ENCODE data around the gene BRF1. TPM values are rescaled to one million over a fixed set of nuclear protein-coding genes. Genes with fewer than 3 reads are reported as not detected.

The BRF1 gene
- total and polyA plus RNA-seq, 2 donors (not counting 1 experiment from before 2014, with no cell fraction given) = 7.4 to 33.4 TPM

DNA sequence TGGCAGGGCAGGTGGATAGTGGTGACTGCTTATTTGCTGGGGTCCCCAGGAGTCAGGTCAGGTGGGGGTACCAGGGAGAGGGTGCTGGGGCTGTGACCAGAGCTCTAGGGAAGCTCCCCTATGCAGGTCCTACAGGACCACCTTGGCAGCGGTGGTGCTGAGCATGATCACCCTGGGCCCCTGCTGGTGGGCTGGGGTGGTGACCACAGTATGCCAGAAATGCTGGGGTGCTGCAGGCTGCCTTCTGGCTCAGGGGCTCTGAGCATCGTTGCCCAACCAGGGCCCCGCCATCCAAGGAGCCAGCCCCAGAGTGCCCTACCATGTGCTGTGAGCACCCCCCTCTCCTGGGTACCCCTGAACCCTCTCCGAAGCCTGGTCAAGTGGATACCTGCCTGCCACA, 102.2 kb downstream of the BRF1 start:
- Histone ChIP-seq H3K9ac (ENCODE audit: insufficient read depth, low read length) (no peak overlapping the region), H3K36me3 (ENCODE audit: control insufficient read depth, insufficient read depth, low read length) (no peaks in the 10 kb centered on the region), H3K9me3 (ENCODE audit: control insufficient read depth, insufficient read depth, low read depth, low read length) (no peaks in the 10 kb centered on the region), H3K79me2 (ENCODE audit: control insufficient read depth, insufficient read depth, low read length) (no peaks in the 10 kb centered on the region), H3K4me1 (ENCODE audit: control insufficient read depth, extremely low read depth, insufficient read depth, low read length) (peaks cover 2% of the 10 kb centered on the region), H2AFZ (ENCODE audit: low read length) (no peak overlapping the region), H3K4me2 (ENCODE audit: extremely low read depth, insufficient read depth, low read length) (no peak overlapping the region), H3K27ac (ENCODE audit: insufficient read depth, low read length) (no peak overlapping the region), H3K4me3 (replicated peaks in 1 of 4; ENCODE audit: control extremely low read depth in 1 of 4, insufficient read depth in 1 of 4, low read depth in 3 of 4, low read length in 4 of 4) (no peak overlapping the region), H4K20me1 (ENCODE audit: control insufficient read depth, extremely low read depth, insufficient read depth, low read length) (no peaks in the 10 kb centered on the region), H3K27me3 (ENCODE audit: control insufficient read depth, insufficient read depth, low read length) (peaks cover 14% of the 10 kb centered on the region)
- TF ChIP-seq, protein P1, sequence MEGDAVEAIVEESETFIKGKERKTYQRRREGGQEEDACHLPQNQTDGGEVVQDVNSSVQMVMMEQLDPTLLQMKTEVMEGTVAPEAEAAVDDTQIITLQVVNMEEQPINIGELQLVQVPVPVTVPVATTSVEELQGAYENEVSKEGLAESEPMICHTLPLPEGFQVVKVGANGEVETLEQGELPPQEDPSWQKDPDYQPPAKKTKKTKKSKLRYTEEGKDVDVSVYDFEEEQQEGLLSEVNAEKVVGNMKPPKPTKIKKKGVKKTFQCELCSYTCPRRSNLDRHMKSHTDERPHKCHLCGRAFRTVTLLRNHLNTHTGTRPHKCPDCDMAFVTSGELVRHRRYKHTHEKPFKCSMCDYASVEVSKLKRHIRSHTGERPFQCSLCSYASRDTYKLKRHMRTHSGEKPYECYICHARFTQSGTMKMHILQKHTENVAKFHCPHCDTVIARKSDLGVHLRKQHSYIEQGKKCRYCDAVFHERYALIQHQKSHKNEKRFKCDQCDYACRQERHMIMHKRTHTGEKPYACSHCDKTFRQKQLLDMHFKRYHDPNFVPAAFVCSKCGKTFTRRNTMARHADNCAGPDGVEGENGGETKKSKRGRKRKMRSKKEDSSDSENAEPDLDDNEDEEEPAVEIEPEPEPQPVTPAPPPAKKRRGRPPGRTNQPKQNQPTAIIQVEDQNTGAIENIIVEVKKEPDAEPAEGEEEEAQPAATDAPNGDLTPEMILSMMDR (conservative IDR thresholded peaks at IDR 0.05 in 1 of 2, IDR thresholded peaks at IDR 0.05 in 1 of 2; ENCODE audit: low read depth in 1 of 2, low read length in 2 of 2) = no peak
- TF ChIP-seq EZH2 (IDR thresholded peaks at IDR 0.05; ENCODE audit: low read length, missing control alignments) = no peak
- no peak for DNase-seq (ENCODE audit: low read depth in 2 of 2)

DNA sequence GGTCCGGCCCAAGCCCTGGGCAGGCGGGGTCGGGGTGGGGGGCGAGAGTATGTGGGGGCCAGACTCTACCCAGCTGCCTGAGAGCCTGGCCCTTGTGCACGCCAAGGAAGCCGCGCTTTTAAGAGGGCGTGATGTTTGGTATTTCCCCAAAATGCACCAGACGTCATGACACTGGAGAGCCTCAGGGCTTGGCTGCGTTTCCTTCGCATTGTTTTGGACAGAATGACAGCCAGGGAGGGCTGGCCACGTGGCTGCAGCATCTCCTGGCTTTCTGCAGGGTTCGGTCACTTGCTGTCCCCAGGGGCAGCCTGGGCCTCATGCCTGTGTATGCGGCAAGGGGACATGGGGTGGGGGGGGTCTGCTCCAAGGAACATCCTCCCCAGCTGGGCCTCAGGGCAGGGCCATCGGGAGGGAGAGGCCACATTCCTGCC, 103.6 kb downstream of the BRF1 start:
- no peaks in the 10 kb centered on the region for H3K4me1 ChIP-seq (ENCODE audit: control insufficient read depth, extremely low read depth, insufficient read depth, low read length)
- peak; percentile 17 to 25 for DNase-seq (ENCODE audit: low read depth in 2 of 2)
- TF ChIP-seq EZH2 (IDR thresholded peaks at IDR 0.05; ENCODE audit: low read length, missing control alignments) = peak; percentile 36
- TF ChIP-seq, protein P1 (conservative IDR thresholded peaks at IDR 0.05 in 1 of 2, IDR thresholded peaks at IDR 0.05 in 1 of 2; ENCODE audit: low read depth in 1 of 2, low read length in 2 of 2) = no peak

DNA sequence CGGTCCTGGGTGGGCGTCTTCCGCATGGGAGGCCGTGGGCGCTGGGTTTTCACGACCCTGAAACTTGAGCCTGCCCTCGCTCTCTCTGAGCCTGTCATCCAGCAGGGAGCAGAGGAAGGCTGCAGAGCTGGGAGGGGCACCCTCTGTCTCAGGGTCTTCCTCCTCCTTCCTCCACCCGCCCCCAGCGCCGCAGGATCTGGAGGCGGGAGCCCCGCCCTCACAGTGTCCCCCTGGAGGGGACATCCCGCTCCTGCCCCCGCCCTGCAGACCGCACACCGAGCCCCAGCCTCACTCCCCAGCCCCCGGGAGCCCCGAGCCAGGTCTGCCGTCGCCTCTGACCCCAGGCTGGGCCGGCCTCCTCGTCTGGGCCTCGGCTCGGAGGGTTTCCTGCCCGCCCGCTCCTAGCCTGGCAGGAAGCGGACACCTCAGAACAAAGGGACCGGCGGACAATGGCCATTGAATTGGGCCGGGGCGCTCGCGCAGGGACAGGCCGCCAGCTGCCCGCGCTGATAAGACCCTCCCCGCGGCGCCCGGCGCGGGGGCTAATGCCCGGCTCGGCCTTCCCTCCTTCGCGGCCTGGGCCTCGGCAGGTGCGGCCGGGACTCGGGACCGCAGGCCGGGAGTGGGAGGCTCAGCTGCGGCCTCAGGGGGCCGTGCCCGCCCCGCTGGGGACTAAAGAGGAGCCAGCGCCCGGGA, 104.4 kb downstream of the BRF1 start:
- DNase-seq (ENCODE audit: low read depth in 2 of 2) = no peak
- Histone ChIP-seq H3K4me3 (replicated peaks in 1 of 4; ENCODE audit: control extremely low read depth in 1 of 4, insufficient read depth in 1 of 4, low read depth in 3 of 4, low read length in 4 of 4) (no peak overlapping the region), H3K79me2 (ENCODE audit: control insufficient read depth, insufficient read depth, low read length) (no peaks in the 10 kb centered on the region), H3K4me2 (ENCODE audit: extremely low read depth, insufficient read depth, low read length) (no peak overlapping the region), H3K27ac (ENCODE audit: insufficient read depth, low read length) (no peak overlapping the region), H3K4me1 (ENCODE audit: control insufficient read depth, extremely low read depth, insufficient read depth, low read length) (no peaks in the 10 kb centered on the region), H3K36me3 (ENCODE audit: control insufficient read depth, insufficient read depth, low read length) (no peaks in the 10 kb centered on the region), H2AFZ (ENCODE audit: low read length) (no peak overlapping the region), H4K20me1 (ENCODE audit: control insufficient read depth, extremely low read depth, insufficient read depth, low read length) (no peaks in the 10 kb centered on the region), H3K9ac (ENCODE audit: insufficient read depth, low read length) (no peak overlapping the region), H3K9me3 (ENCODE audit: control insufficient read depth, insufficient read depth, low read depth, low read length) (no peaks in the 10 kb centered on the region), H3K27me3 (ENCODE audit: control insufficient read depth, insufficient read depth, low read length) (peaks cover 14% of the 10 kb centered on the region)
- peak; percentile 79 for TF ChIP-seq EZH2 (IDR thresholded peaks at IDR 0.05; ENCODE audit: low read length, missing control alignments)
- TF ChIP-seq, protein P1 (conservative IDR thresholded peaks at IDR 0.05 in 1 of 2, IDR thresholded peaks at IDR 0.05 in 1 of 2; ENCODE audit: low read depth in 1 of 2, low read length in 2 of 2) = no peak

More for the DNA sequence above, 103.6 kb downstream of the BRF1 start:
- H3K4me2 ChIP-seq (ENCODE audit: extremely low read depth, insufficient read depth, low read length) = no peak overlapping the region
- H3K9ac ChIP-seq (ENCODE audit: insufficient read depth, low read length) = no peak overlapping the region
- H3K36me3 ChIP-seq (ENCODE audit: control insufficient read depth, insufficient read depth, low read length) = no peaks in the 10 kb centered on the region
- H3K4me3 ChIP-seq (replicated peaks in 1 of 4; ENCODE audit: control extremely low read depth in 1 of 4, insufficient read depth in 1 of 4, low read depth in 3 of 4, low read length in 4 of 4) = no peak overlapping the region
- H3K27me3 ChIP-seq (ENCODE audit: control insufficient read depth, insufficient read depth, low read length) = peaks cover 14% of the 10 kb centered on the region
- no peak overlapping the region for H2AFZ ChIP-seq (ENCODE audit: low read length)
- no peaks in the 10 kb centered on the region for H4K20me1 ChIP-seq (ENCODE audit: control insufficient read depth, extremely low read depth, insufficient read depth, low read length)
- H3K9me3 ChIP-seq (ENCODE audit: control insufficient read depth, insufficient read depth, low read depth, low read length) = no peaks in the 10 kb centered on the region
- no peak overlapping the region for H3K27ac ChIP-seq (ENCODE audit: insufficient read depth, low read length)
- no peaks in the 10 kb centered on the region for H3K79me2 ChIP-seq (ENCODE audit: control insufficient read depth, insufficient read depth, low read length)

All from fibroblast of lung (primary cell).